Thyroid gland (tissue), 4 donors: ENCODE data around the gene OR5A2.

Experiments
- CTCF ChIP-seq, 6 experiments: fragments of 200-600 bp in 3 of 6; fragments of 450-650 bp in 3 of 6; sonication (generic) in 3 of 6; IDR thresholded peaks; one replicate each; pipeline ENCODE4 v1.5.1; 2016 to 2019; ENCODE audit warnings: antibody characterized with exemption in 6 of 6, mild to moderate bottlenecking in 2 of 6, inconsistent platforms in 1 of 6, moderate library complexity in 1 of 6
- POLR2A ChIP-seq, 2 donors: fragments of 450-650 bp; IDR thresholded peaks; one replicate each; pipeline ENCODE4 v1.6.1; 2017; ENCODE audit warnings: antibody characterized with exemption in 2 of 2, mild to moderate bottlenecking in 2 of 2, moderate library complexity in 1 of 2

GRCh38 chr11:59423835-59424234, 2.4 kb downstream of the OR5A2 start:
- no peak for TF ChIP-seq CTCF (IDR thresholded peaks at IDR 0.05)
- no peak for TF ChIP-seq POLR2A (IDR thresholded peaks at IDR 0.05)
